Endothelial cell of umbilical vein (primary cell): ENCODE data around the gene GRIA4. TPM values are rescaled to one million over a fixed set of nuclear protein-coding genes. Genes with fewer than 3 reads are reported as not detected.
"Not testable (repeated sequence)": the region's sequence is repeated elsewhere in the genome, so short reads cannot be mapped to it uniquely, and the experiment has no call there.

ENCODE experiments used
- BruUV-seq: library from RNA; stranded (reverse); fragments of 400-500 nt; replicated peaks from 2 replicates; lab custom pipeline; 2021; lab: Mats Ljungman, UMichigan
- CTCF ChIA-PET: fragments of 300-600, 350-600 bp; sonication (Branson Sonifier 250); formaldehyde crosslinking; loops from one replicate; lab custom pipeline; 2021; ENCODE audit warnings: antibody characterized with exemption, inconsistent platforms; lab: Charles Lee
- POLR2A ChIA-PET: fragments of 300-600, 350-600 bp; sonication (Branson Sonifier 250); formaldehyde crosslinking; loops from one replicate; lab custom pipeline; 2021; ENCODE audit warnings: antibody characterized with exemption, inconsistent platforms; lab: Charles Lee
- DNase-seq: peaks from one replicate; pipeline ENCODE4 v3.0.0-alpha.2; 2011; ENCODE audit warnings: low read depth, low spot score
- FAIRE-seq: peaks from 2 replicates; lab custom pipeline; 2011; peaks lifted over from hg19 to GRCh38; lab: Jason Lieb, UNC
- H2AFZ ChIP-seq: 2 replicates; pipeline ENCODE4 v1.6.0; 2012; ENCODE audit warnings: low read depth, low read length, control low read depth, inconsistent platforms
- H3K27ac ChIP-seq: 2 replicates; pipeline ENCODE4 v1.5.1; 2011; ENCODE audit warnings: low read depth, mild to moderate bottlenecking, control low read depth, low read length, moderate library complexity; ENCODE audit not compliant: insufficient read depth
- H3K27me3 ChIP-seq, 2 experiments: 2 replicates each; pipeline versions ENCODE4 v1.6.0 to v1.6.1; 2011; ENCODE audit warnings: low read length in 2 of 2, mixed read lengths in 1 of 2; ENCODE audit not compliant: control insufficient read depth in 2 of 2, insufficient read depth in 2 of 2
- H3K36me3 ChIP-seq, 2 experiments: 2 replicates in 1 of 2; 3 replicates in 1 of 2; pipeline ENCODE4 v1.5.1; 2011; ENCODE audit warnings: low read length in 2 of 2, mild to moderate bottlenecking in 1 of 2, moderate library complexity in 1 of 2; ENCODE audit not compliant: control insufficient read depth in 2 of 2, insufficient read depth in 2 of 2; ENCODE audit errors: extremely low read depth in 1 of 2
- H3K4me1 ChIP-seq: 3 replicates; pipeline ENCODE4 v1.5.1; 2011; ENCODE audit warnings: mild to moderate bottlenecking, low read length; ENCODE audit not compliant: control insufficient read depth, insufficient read depth; ENCODE audit errors: extremely low read depth
- H3K4me2 ChIP-seq: 2 replicates; pipeline ENCODE4 v1.6.1; 2011; ENCODE audit warnings: low read length, control low read depth, mixed read lengths; ENCODE audit not compliant: insufficient read depth
- H3K4me3 ChIP-seq, 3 experiments: fragments of 200-600 bp in 1 of 3; sonication (generic), shearing (Covaris generic) in 1 of 3; replicated peaks in 1 of 3; 2 replicates each; pipeline ENCODE4 v1.5.1; 2011 to 2016; ENCODE audit warnings: control low read depth in 3 of 3, low read length in 3 of 3, mild to moderate bottlenecking in 2 of 3, inconsistent platforms in 1 of 3, low read depth in 1 of 3, moderate library complexity in 1 of 3; ENCODE audit not compliant: insufficient read depth in 1 of 3
- H3K79me2 ChIP-seq: 2 replicates; pipeline ENCODE4 v1.6.0; 2012; ENCODE audit warnings: low read length, inconsistent platforms; ENCODE audit not compliant: control insufficient read depth, insufficient read depth
- H3K9ac ChIP-seq: replicated peaks from 2 replicates; pipeline ENCODE3; 2011; ENCODE audit warnings: low read length, control low read depth; ENCODE audit not compliant: insufficient read depth; ENCODE audit errors: extremely low read depth
- H3K9me1 ChIP-seq: replicated peaks from 3 replicates; pipeline ENCODE4 v1.6.0; 2011; ENCODE audit warnings: mild to moderate bottlenecking, low read length; ENCODE audit not compliant: control insufficient read depth, insufficient read depth; ENCODE audit errors: extremely low read depth
- H3K9me3 ChIP-seq: replicated peaks from 2 replicates; pipeline ENCODE4 v1.5.1; 2012; ENCODE audit warnings: low read length, inconsistent platforms; ENCODE audit not compliant: control insufficient read depth, insufficient read depth
- H4K20me1 ChIP-seq: replicated peaks from 2 replicates; pipeline ENCODE3; 2011; ENCODE audit warnings: mild to moderate bottlenecking, low read length; ENCODE audit not compliant: control insufficient read depth, insufficient read depth; ENCODE audit errors: extremely low read depth
- EZH2 ChIP-seq: IDR thresholded peaks from 2 replicates; pipeline ENCODE4 v1.6.1; 2012; ENCODE audit warnings: borderline replicate concordance, low read depth, mild to moderate bottlenecking, moderate library complexity, low read length, inconsistent platforms; ENCODE audit not compliant: severe bottlenecking
- FOS ChIP-seq: IDR thresholded peaks from 2 replicates; pipeline ENCODE4 v1.6.1; 2011; ENCODE audit warnings: mild to moderate bottlenecking, low read length, moderate library complexity, borderline replicate concordance; ENCODE audit not compliant: insufficient read depth
- GATA2 ChIP-seq: IDR thresholded peaks from 2 replicates; pipeline ENCODE4 v1.7.0; 2011; ENCODE audit warnings: low read depth, mild to moderate bottlenecking, moderate library complexity, mixed read lengths, low read length; ENCODE audit not compliant: insufficient read length, insufficient read depth
- JUN ChIP-seq: IDR thresholded peaks from 2 replicates; pipeline ENCODE4 v1.6.1; 2011; ENCODE audit warnings: borderline replicate concordance, low read depth; ENCODE audit not compliant: insufficient read length, insufficient read depth
- MAX ChIP-seq: IDR thresholded peaks from 2 replicates; pipeline ENCODE4 v1.6.1; 2011; ENCODE audit not compliant: insufficient read depth, insufficient read length
- MYC ChIP-seq: IDR thresholded peaks from one replicate; pipeline ENCODE4 v1.6.1; 2011; ENCODE audit warnings: mild to moderate bottlenecking, low read depth, low read length
- POLR2A ChIP-seq: IDR thresholded peaks from 2 replicates; pipeline ENCODE4 v1.6.1; 2012; ENCODE audit warnings: low read depth, mild to moderate bottlenecking, control low read depth, low read length
- POLR2AphosphoS5 ChIP-seq: IDR thresholded peaks from 2 replicates; pipeline ENCODE4 v1.6.1; 2012; ENCODE audit warnings: low read depth, mild to moderate bottlenecking, control low read depth, low read length, moderate library complexity; ENCODE audit not compliant: insufficient read depth
- dilution Hi-C: fragments of 300-500 bp; cut with MboI; formaldehyde crosslinking; loops from one replicate; pipeline ENCODE4 v1.15.0; 2019; ENCODE audit warnings: low sequenced_read_pairs; ENCODE audit not compliant: extremely low pct_ligation_motif_present
- intact Hi-C: fragments of 100-400 bp; cut with micrococcal nuclease; formaldehyde crosslinking; loops from one replicate; pipeline ENCODE4 v1.10.0; 2022
- polyA plus RNA-seq, 4 experiments: library from polyadenylated mRNA; depleted of rRNA in 3 of 4; stranded (reverse) in 3 of 4; unstranded in 1 of 4; fragments of >200 nt; gene quantifications; 2 replicates each; pipeline versions ENCODE4 v1.2.1 to v1.2.3, GENCODE V29; 2011 to 2012; ENCODE audit warnings: missing spikeins in 1 of 4
- total RNA-seq: library from RNA; stranded (reverse); gene quantifications from 2 replicates; pipeline ENCODE4 v1.2.3, GENCODE V29; 2021
- TF ChIP-seq, protein P1 (sequence below), 2 donors: IDR thresholded peaks; 1 replicate in 1 of 2; 2 replicates in 1 of 2; pipeline ENCODE4 v1.5.1; 2011; ENCODE audit warnings: low read length in 2 of 2, mild to moderate bottlenecking in 2 of 2, moderate library complexity in 2 of 2, control low read depth in 1 of 2, inconsistent platforms in 1 of 2, low read depth in 1 of 2; ENCODE audit not compliant: insufficient read depth in 1 of 2; ENCODE audit errors: extremely low read depth in 1 of 2

Gene GRIA4
- total and polyA plus RNA-seq, 2 donors (not counting 3 experiments of a cell fraction or from before 2014, with no cell fraction given): not detected

DNA sequence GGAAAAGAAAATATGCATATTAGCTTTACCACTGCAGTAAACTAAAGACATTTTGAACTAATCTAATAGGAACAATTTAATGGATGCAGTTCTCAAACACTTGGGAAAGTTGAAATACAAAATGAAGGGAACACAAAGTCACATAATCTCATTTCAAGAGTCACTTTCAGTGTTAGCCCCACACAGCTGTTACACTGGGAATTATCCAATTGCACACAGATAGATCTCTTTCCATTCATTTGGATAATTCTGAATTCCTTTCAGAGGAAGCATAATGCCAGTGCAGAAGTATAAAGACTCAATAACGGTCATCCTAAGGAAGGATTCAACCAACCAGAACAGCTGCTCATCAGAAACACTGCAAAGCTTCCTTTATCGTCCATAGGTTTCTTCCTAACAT is 173.3 kb downstream of the GRIA4 start:
- dilution Hi-C loops (no loop called here), intact Hi-C loops (no loop called here)
- Histone ChIP-seq H3K27me3 (no peaks in the 10 kb centered on the region), H3K4me1 (no peaks in the 10 kb centered on the region), H3K27ac (no peak overlapping the region), H3K9me3 (no peaks in the 10 kb centered on the region), H3K9me1 (no peaks in the 10 kb centered on the region), H3K36me3 (no peaks in the 10 kb centered on the region), H2AFZ (no peak overlapping the region), H3K9ac (no peak overlapping the region), H4K20me1 (no peaks in the 10 kb centered on the region), H3K79me2 (no peaks in the 10 kb centered on the region), H3K4me2 (no peak overlapping the region), H3K4me3 (no peak overlapping the region)
- DNase-seq (no peak), FAIRE-seq (no peak)
- BruUV-seq: no TSS peak
- POLR2A ChIA-PET: no interaction called here
- TF ChIP-seq, protein P1, sequence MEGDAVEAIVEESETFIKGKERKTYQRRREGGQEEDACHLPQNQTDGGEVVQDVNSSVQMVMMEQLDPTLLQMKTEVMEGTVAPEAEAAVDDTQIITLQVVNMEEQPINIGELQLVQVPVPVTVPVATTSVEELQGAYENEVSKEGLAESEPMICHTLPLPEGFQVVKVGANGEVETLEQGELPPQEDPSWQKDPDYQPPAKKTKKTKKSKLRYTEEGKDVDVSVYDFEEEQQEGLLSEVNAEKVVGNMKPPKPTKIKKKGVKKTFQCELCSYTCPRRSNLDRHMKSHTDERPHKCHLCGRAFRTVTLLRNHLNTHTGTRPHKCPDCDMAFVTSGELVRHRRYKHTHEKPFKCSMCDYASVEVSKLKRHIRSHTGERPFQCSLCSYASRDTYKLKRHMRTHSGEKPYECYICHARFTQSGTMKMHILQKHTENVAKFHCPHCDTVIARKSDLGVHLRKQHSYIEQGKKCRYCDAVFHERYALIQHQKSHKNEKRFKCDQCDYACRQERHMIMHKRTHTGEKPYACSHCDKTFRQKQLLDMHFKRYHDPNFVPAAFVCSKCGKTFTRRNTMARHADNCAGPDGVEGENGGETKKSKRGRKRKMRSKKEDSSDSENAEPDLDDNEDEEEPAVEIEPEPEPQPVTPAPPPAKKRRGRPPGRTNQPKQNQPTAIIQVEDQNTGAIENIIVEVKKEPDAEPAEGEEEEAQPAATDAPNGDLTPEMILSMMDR (IDR thresholded peaks at IDR 0.05; ENCODE audit: extremely low read depth in 1 of 2, insufficient read depth in 1 of 2, low read depth in 1 of 2, low read length in 2 of 2): no peak
- TF ChIP-seq MYC (no peak), EZH2 (no peak), FOS (no peak), POLR2AphosphoS5 (no peak), GATA2 (no peak), JUN (no peak), MAX (no peak), POLR2A (no peak)
- CTCF ChIA-PET: interaction anchor here (1.0 kb wide), 1 partner anchor 11 kb away, joined by 3 read pairs; no protein-coding TSS in a partner anchor

- FAIRE-seq, BruUV-seq, H3K9me1 ChIP-seq, H3K4me3 ChIP-seq, CTCF ChIA-PET, dilution Hi-C loops, H3K36me3 ChIP-seq, H3K4me1 ChIP-seq, H3K9me3 ChIP-seq, intact Hi-C loops, H2AFZ ChIP-seq, POLR2A ChIA-PET, H3K79me2 ChIP-seq, H4K20me1 ChIP-seq, H3K27ac ChIP-seq, H3K9ac ChIP-seq, DNase-seq, H3K4me2 ChIP-seq, H3K27me3 ChIP-seq: not testable (repeated sequence)
Measured at GRCh38 chr11:105785850-105786249, 176.0 kb downstream of the GRIA4 start.
